Breast epithelium (tissue), 3 donors: ENCODE results near the gene APELA.

Experiments
- CTCF ChIP-seq, 3 donors: fragments of 450-650 bp; IDR thresholded peaks; one replicate each; pipeline ENCODE4 v1.5.1; 2016 to 2017; ENCODE audit warnings: antibody characterized with exemption in 3 of 3, mild to moderate bottlenecking in 3 of 3, moderate library complexity in 3 of 3
- POLR2A ChIP-seq: fragments of 450-650 bp; IDR thresholded peaks from one replicate; pipeline ENCODE4 v1.6.1; 2016; ENCODE audit warnings: antibody characterized with exemption, mild to moderate bottlenecking, moderate library complexity
- POLR2AphosphoS5 ChIP-seq, 3 donors: sonication (generic); formaldehyde crosslinking; IDR thresholded peaks; one replicate each; pipeline ENCODE4 v1.6.1; 2017; ENCODE audit warnings: antibody characterized with exemption in 3 of 3

GRCh38 chr4:164931551-164932324 lies 54.8 kb downstream of the APELA start:
- TF ChIP-seq CTCF (IDR thresholded peaks at IDR 0.05) (no peak), POLR2A (no peak), POLR2AphosphoS5 (IDR thresholded peaks at IDR 0.05) (no peak)
